Stimulated activated CD4-positive, alpha-beta T cell treated with anti-CD3 and anti-CD28 coated beads, Interleukin-4, amount 100 ng/mL, for 24 hours (primary cell): ENCODE data around the gene CFAP100.
A peak's percentile ranks its signal among the peaks of the same experiment; 100 is the strongest.

ENCODE experiments used
- DNase-seq: peaks from one replicate; pipeline ENCODE4 v3.0.0-alpha.2; 2020

The CFAP100 gene

DNA sequence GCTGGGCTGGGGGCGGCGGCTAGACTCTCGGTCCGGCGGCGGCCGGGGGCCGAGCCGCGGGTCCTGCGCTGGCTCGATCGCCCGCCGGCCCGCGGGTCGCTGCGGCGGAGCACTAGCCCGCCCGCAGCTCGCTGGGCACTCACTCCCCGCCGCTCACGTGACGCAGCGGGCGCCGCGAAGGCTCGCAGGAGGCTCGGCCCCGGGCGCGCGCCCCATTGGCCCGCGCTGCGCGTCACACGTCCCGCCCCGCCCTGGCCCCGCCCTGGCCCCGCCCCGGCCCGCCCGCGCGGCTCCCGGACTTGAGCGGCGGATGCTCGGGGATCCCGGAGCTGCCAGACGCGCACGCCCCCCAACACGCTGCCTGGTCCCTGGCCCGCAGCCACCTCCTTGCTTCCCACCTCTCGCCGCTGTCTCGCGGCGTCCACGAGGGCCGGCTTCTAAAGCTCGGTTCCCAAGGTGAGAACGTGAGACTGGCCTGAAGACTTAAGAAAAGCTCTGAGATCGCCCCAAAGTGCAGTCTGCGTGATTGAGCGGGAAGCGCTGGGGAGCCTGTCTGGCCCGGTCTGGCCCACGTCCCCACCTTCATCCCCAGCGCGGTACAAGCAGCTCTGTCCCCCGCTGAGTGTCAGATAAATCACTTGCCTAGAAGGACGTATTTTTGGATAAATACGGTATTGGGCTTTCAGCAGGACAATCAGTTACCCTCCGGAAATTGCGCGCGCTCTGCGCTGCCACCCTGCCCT is 37.2 kb upstream of the CFAP100 start, which contains the start of gene KLF15:
KLF15 (minus strand) TSS at position 114 of the 743 bp plus-strand sequence. CDS start 4,486 bp downstream, outside the sequence.
- peak; percentile 67 for DNase-seq

DNA sequence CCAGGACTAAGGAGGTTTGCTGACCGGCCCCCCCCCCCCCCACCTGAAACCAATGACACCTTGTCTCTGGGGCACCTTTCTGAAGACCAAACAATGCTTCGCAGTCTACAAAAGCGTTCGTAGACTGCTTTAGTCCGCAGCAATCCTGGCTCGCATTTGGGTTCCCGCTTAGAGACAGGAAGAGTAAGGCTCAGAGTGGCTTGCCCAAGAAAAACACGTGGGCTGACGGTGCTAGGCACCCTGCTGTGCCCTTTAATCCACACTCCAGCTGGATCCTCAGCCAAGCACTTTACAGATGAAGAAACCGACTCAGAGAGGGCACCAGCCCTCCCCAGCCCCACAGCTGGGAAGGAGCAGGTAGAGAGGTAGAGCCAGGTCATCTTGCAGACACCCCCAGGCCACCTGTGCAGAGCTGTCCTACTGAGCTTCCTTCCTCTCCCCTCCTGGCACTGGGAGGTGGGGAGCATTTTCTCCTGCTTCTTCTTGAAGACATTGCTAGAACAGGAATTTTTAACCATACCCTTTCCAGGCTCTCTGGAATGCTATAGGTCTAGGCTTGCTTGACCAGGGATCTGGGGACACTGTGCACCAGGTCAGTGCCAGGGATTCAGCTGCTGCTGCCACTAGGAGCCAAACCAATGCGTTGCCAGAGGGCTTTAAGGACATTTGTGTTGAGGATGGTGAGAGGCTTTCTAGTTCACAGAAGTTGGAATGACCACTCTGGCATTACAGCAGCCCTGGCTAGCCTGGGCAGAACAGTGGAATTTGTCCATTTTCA is 36.5 kb upstream of the CFAP100 start:
- no peak for DNase-seq

DNA sequence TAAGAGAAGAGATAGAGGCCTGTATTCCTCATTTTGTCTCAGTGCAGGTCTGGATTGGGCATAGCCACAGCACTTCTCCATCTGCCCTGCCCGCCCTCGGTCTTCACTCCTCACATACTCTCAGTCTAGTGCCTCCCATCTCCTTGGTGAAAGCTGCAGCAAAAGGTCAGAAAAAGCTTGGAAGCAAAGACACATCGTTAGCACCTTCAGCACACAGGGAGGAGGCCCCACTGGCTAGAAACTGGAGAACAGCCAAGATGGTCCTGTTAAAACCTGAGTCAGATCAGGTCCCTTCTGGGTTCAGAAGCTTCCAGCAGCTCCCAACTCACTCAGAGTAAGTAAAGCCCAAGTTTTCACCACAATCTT is 35.9 kb upstream of the CFAP100 start:
- DNase-seq: no peak

DNA sequence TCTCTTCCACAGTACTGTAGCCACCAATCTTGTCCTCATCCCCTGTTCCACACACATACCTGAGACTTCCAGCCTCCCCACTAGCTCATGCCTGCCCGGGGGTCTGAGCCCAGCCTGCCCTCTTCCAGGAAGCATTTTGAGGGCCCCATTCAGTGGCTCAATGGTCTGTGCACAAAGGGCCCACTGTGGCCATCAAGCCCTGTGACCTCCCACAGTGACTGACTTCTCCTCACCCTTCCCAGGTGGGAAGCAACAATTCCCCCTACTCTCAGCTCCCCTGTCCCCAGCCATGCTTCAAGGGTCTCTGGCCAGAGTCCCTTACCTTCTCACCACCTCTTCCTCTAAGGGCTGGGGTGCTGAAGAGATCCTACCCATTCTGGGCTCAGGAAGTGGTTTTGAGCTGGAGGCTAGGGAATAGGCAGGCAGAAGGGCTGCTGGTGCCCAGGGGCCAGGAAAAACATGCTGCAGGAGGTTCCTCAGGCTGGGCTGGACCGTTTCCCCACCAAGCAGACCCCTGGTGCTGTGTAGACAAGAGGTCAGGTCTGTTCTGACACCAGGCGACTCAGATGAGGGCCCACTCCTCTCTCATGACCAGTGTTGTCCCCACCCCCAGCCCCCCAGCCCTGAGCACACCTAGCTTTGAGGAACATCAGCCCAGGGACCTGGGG is 34.5 kb upstream of the CFAP100 start:
- no peak for DNase-seq

DNA sequence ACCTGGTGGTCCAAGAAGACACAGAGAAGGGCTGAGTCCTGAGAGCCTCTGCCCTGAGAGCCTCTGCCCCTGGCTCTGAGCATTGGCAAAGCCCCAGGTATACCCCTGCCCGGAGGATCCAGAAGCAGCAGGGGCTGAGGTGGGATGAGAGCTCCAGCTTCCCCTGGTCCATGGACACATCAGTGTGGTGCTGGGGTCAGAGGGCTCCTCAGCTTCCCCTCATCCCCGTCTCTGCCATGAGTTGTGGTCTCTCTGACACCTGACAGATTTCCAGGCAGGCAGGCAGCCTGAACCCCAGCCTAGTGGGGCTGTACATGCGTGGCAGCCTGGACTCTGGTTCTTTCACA is 34.0 kb upstream of the CFAP100 start:
- DNase-seq: no peak

DNA sequence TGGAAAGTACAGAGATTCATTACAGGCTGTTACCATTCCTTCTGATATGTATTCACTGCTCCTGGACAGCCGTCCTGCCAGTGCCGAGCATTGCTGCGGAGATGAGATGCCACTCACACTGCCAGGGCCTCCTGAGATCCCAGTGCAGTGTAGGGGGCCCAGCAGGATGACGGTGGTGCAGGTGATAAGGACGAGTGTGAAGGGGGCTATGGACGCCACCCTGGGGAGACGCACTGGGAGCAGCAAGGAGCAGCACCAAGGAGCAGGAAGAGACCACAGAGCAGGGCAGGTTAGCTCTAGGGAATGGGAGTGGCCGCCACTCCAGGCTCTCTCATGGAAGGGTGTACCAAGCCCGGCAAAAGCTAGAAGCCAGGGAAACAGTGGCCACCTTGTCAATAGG is 33.5 kb upstream of the CFAP100 start:
- no peak for DNase-seq

DNA sequence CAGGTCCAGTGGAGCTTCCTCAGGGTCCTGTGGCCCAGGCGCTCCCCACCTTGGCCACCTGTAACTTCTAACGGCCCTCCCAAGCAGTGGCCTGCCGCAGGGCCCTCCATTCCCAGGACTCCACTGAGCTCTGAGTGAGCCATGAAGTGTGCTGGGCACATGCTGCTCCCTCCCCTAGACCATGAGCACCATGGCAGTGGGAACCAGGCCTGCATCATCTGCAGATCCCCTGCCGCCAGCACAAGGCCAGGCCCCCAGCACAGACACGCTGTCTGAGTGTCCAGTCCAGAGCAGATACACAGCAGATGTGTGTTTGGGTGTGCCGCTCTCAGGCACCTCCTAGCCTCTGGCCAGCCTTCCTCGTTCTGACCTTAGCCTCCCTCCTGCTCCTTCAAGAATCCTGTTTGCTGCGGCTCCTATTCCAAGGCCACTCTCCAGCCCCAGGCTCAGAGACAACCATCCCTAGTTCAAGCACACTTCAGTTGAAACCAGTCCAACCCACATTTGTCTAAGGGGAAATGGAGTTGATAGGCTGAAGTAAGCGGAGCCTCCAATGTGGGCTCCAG is 30.5 kb upstream of the CFAP100 start:
- DNase-seq: no peak

DNA sequence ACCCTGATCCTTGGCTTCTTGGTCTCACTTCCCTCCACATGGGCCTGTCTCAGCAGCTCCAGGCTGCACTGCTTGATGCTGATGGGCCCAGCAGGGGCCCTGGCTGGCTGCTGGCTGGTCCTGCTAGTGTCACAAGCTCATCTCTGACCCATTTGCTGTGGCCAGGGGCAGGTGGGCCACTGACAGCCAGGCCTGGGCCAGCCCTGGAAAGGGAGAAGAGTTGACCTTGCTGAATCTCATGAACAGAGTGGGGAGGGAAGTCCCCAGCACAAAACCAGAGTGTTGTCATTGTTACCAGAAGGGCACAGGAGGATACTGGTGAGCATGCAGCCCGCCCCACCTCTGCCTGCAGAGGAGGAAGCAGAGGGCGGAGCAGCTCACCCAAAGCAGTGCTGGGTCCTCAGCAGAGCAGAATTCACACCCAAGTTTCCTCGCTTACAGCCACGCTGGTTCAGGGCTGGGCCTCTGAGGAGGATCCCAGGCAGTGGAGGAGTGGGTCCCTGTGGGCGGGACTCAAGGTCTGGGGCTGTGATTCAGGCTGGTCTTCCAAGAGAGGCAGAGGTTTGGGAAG is 29.9 kb upstream of the CFAP100 start:
- no peak for DNase-seq

DNA sequence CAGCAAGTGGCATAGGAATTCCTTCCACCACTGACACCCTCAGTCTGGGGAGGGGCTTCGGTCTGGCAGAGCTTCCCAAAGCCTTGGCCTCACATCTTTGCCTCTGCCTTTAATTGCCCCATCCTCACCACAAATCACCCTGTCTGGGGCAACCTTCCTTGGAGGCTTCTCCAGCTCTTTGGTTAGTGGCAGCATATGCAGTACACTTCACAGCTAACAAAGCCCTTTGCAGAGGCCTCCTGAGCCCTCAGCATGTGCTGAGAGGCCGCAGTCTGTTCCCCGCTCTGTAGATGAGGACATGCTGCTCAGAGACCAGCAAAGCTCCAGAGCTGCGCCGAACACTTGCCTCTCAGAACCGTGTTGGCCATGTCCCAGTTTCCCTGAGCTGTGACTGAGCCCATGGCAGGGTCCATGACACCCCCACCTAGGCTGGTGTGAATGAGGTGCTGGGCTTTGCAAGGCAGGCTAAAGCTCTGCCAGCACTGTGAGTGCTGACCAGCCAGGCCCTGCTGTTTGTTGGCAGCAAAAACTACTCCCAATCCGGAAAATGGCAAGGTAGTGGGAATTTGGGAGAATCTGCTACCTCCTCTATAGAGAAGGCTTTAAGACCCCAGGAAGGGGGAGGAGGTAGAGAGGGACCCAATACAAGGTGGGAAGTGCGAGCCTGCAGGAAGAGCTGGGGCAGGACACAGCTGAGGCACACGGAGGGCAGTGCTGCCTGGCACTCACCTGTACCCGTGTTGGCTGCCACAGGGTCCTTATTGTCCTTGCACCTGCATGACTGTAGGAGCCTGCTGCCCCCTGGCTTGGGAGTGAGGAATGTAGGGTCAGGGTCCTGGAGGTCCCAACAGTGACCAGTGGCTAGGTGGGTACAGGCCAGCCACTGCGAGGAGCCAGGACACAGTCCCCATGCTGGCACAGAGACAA is 29.1 kb upstream of the CFAP100 start:
- no peak for DNase-seq

DNA sequence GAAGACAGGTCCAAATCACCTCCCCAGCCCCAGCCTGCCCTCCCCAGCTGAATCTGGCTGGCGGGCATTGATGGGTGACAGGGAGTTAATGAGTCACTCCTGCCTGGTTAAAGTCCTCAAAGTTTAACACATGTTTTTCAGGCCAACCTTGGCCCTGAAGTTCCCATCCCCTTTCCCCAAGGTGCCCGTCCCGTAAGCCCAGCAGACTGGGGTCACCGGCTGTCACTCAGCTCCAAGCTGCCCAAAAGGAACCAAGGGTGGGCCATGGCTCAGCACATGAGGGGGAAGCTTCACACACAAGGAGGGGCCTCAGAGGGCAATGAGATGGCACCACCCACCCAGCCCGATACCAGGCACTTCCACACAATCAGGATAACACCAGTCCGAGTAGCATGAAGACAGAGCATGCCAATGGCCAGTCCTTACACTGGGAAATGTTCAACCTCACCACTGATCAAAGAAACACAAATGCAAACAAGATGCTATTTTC is 27.3 kb upstream of the CFAP100 start:
- DNase-seq: no peak

DNA sequence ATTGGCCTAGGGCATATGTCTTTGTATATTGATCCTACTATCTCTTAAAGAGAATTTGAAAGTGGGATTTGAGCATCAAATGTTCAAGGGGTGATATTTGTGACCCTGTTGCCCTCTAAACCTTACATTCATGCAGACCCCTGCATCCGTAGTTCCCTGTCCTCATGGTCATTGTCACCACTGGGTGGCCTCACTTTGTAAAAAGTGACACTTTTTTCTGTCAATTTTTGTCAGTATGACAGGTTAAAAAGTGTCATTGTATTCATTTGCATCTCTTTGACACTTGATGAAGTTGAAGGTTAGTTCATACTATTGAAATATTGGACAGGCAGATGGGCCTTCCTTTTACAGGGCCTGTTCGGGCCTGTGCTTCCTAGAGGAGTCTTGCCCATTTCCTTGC is 25.2 kb upstream of the CFAP100 start:
- no peak for DNase-seq

DNA sequence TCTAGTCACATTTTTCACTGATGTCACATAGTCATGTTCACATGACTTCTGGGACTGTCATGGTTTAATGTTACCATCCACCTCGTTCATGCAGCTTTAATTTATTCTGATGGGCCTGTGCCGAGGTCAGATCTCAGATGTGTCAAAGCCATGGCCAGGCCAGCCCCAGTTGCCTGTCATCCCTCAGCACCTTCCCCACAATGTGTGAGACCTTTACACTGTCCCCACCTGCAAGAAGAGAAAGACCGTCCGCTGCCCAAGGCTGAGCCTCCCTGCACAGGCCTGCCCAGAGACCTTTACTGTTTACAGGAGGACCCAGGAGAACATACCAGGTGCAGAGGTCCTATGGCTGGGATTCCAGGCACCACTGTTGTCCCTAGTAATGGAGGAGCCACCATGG is 24.7 kb upstream of the CFAP100 start:
- no peak for DNase-seq

DNA sequence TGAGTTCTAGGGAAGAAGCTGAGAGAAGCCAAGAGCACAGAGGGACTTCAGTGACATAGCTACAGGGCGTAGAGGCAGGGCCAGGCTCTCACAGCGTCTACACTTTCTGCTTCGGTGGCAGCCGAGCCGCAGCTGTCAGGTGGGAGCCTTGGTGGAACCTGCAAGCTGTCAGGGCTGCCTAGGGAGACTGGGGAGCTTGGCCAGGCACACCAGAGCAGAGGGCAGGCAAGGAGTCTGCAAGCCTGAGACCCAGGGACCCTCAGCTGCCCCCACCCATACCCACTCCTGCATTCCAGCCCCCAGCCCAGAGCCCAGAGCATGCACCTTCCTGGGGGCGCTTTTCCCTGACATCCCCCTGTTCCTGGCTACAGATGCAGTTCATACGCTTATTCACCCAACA is 24.1 kb upstream of the CFAP100 start:
- no peak for DNase-seq

DNA sequence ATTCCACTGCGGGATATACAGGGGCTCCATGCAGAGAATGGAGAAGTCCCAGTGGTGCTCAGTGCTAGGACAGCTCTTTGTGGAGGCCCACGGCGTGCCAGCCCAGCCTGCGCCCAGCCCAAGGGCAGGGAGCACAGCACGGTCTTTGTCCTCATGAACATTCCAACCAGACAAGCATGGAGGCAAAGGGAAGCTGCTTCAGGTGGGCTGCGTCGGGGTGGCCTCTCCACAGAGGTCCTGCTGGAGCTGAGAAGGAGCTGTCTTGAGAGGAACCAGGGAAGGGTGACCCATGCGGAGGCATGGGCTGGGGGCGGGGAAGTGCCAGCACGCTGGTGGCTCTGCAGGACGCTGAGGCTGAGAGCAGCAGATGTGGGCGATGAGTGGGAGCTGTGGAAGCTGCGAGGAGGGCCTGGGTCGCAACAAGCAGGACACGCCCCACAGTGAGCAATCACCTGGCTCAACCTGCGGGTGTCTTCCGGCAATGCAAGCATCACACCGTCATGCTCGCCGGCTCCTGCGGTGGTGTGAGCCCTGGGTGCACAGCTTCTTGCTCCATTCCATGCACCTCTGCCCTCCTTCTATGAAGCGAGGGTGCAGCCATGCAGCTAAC is 23.5 kb upstream of the CFAP100 start:
- DNase-seq: no peak

DNA sequence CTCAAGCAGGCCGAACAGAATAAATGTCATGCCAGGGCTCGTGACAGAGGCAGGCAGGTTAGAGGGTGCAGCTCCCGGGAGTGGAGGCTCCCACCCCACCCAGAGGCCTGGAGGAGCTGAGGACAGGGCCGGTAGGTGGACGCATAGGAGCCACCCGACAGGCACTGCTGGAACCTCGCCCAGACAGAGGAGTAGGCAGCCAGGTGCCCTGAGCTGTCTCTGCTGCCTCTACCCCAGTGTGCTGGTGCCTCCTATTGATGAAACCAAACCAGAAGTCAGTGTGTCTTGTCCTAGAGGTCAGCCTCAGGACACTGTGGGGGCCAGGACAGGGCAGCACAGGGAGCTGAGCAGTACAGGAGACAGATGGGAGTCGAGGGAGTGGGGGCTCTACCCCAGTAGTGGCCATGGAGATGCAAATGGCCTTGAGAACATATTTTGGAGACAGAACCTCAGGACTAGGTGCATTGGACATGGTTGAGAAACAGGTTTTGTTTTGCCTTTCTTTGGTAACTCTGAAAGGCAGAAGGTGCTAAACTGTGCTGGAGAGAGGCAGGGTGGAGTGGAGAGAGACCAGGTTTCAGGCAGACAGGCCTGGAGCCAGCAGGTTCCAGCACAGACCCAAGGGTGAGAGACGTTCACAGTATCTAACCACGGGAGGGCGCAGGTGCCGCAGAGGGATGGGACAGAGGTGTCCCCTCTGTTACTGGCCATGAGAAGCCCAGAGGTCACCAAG is 22.1 kb upstream of the CFAP100 start:
- DNase-seq: no peak

DNA sequence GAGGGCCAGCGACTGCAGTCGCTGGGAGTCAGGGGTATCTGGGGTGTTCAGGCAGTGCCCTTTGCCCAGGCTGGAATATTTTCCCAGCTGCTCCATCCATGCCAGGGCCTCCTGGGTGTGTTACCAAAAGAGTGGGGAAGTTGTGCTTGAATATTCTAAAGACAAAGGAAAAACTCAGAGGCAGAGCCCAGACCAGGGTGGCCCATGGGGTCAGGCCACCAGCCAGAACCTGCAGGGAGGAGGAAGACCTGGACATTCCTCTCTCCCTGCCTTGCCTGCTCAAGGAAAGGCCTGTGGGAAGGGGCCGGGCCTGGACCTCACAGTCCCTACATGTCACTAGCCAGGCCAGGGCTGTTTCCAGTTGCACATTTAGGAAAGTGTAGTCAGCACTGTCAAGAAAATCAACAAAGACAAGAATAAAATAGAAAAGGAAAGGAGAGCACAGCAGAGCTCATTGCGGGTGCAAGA is 21.5 kb upstream of the CFAP100 start:
- DNase-seq: no peak

DNA sequence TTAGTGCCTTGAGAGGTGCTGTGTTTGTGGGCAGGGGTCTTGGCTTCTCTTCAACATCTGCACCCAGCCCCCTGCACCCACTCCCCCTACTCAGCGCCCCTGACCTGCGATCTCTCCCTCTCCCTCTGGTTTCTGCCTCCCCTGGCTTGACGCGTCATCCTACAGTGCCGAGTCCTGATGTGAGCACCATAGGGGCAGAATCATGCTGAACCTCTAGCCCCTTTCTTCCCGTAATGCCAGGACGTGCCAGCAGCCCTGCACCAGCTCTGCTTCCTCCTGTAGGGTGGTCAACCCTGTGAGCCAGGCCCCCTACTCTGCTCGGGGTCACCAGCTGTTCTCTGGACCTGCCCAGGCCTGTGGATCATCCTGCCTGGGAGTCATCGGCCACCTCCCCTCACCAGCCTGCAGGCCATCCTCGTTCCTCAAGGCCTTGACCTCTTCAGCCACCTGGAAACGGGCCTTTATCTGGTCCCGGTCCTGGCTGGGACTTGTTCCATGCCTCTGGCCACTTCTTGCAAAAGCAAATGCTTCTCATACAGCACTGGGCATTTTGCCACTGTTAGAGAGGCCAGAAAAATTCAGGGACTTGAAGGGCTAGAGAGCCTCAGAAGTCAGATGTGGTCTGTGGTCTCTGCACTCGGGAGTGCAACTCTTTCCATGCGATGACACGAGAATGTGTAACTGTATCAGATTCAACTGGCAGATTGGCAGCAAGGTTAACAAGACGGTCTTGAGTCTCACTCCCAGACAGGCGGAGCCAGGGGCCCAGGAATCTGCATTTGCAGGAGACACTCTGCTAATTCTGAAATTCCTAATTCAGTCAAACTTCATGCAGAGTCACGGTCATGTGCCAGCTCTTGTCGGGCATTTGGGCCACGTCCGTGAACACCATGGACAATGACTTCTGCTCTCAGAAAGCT is 20.8 kb upstream of the CFAP100 start:
- DNase-seq: no peak

DNA sequence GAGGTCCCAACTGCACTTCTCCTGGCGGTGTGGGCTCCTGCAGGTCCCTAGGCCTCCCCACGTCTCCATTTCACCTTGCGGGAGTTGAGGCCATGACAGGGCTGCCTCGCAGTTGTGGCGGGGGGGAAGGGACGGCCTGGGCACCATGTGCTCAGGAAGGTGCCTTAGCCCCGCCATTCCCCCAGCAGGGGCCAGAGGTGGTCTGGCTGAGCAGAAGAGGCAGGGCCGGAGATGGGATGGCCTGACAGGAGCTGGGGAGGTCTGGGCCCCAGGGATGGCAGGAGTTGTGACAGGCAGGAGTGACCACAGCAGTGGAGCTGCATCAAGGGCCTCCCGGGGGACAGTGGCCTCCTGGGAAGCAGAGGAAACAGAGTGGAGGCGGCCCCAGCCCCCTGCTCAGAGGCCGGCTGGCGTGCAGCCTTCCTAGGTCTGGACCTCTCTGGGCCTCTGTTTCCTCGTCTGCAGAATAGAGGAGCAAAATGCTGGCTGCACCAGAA is 18.8 kb upstream of the CFAP100 start:
- no peak for DNase-seq

DNA sequence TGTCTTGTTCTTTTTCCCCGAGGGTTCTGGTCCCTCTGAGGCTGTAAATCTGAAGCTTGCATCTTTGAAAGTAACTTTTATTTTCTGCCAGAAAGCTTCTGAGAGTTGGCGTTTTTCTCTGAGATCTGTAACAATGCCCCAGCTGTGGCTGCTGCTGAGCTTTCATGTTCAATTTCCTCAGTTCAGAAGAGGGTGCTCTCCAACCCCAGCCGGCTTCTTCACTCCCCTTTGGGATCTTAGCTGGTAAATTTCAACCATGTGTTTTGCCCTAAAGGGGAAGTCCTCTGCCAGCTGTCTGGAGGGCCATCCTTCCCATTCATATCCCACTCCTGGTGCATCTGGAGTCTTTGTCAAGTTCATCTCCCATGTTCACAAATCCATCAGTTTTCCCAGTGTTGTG is 18.3 kb upstream of the CFAP100 start:
- DNase-seq: no peak
